22Rv1 (cell line): ENCODE measurements around the gene BRF1.

ENCODE experiments used
- H3K27ac ChIP-seq: fragments of 450-650 bp; 2 replicates; pipeline ENCODE4 v1.5.1; 2017
- ZFX ChIP-seq: fragments of 450-650 bp; IDR thresholded peaks from 2 replicates; pipeline ENCODE4 v1.6.1; 2017; ENCODE audit warnings: antibody characterized with exemption, borderline replicate concordance
- TF ChIP-seq, protein P1 (sequence below): fragments of 450-650 bp; IDR thresholded peaks from 2 replicates; pipeline ENCODE4 v1.5.1; 2017; ENCODE audit warnings: mild to moderate bottlenecking

Gene BRF1

DNA sequence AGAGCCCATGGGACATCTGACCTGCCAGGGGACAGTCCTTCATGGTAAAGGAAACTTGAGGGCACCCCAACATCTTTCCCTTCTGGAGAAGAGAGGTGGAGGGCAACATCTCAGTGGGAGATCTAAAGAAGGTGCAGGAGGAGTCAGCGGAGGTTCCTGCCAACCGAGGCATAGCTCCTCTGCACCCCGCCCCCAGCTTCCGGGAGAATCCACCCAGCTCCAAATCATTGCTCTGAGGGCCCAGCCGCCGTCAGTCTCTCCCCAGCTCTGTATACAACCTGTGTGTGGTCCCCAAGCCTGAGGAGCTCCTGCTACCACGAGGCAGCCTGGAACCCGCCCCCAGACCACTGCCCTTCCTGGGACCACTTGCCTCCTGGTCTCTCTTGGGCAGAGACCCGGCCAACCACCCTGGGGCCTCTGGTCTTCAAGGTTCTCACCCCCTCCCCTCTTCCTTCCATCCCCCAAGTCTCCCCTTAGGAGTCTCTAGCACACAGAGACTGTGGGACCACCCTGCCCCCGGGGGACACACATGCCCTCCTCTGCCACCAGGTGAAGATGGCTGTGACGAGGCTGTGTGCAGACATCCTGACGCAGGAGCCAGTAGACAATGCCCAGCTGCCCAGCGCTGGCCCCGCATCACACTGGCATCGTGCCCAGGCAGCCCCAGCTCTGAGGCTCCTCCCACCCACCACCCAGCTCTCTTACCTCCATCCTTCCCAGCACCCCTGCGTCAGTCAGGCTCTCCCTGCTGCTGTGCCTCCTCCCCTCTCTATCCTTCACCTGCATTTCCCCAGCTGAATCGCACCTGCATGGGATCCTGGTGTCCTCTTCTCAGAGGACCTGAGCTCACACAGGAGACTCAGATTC, 106.7 kb downstream of the BRF1 start:
- TF ChIP-seq ZFX, result no peak
- TF ChIP-seq, protein P1, sequence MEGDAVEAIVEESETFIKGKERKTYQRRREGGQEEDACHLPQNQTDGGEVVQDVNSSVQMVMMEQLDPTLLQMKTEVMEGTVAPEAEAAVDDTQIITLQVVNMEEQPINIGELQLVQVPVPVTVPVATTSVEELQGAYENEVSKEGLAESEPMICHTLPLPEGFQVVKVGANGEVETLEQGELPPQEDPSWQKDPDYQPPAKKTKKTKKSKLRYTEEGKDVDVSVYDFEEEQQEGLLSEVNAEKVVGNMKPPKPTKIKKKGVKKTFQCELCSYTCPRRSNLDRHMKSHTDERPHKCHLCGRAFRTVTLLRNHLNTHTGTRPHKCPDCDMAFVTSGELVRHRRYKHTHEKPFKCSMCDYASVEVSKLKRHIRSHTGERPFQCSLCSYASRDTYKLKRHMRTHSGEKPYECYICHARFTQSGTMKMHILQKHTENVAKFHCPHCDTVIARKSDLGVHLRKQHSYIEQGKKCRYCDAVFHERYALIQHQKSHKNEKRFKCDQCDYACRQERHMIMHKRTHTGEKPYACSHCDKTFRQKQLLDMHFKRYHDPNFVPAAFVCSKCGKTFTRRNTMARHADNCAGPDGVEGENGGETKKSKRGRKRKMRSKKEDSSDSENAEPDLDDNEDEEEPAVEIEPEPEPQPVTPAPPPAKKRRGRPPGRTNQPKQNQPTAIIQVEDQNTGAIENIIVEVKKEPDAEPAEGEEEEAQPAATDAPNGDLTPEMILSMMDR, result no peak
- no peak overlapping the region for H3K27ac ChIP-seq

DNA sequence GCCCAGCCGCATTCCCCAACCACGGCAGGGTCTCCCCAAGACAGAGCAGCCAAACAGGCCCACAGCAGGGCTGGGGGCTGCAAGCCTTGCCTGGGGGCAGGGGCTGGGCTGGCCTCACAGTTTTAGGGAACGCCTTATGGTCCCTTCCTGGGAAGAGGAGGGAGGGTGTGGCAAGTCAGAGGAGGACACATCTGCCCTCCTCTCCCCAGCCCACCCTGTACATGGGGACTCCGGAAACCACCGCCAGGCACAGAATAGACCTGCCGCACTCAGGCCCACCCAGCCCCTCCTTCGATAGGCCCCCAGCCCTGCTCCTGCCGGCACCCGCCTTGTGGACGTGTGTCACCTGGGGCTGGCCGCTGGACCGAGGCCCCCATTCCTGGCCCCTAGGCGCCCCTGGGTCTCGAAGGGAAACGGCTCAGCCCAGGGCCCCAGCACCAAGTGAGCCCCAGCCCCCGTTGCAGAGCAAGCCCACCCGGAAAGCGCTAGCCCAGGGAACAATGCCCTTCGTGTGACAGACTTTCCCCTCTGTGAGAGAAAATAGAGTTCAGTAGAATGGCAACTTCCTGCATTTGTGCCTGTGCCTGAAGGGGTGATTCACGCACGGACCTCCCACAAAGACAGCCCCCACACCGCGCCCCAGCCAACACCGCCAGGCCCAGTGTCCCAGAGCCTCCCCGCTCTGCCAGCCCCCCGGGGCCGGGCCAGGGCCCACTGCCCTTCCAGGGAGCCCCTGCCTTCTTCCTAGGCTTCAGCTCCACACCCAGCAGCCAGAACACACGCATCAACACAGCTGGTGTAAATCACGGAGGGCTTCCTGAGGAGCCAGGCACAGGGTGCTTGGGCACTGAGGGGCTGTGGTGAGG, 107.7 kb downstream of the BRF1 start:
- TF ChIP-seq, protein P1, result no peak
- no peak for TF ChIP-seq ZFX
- no peak overlapping the region for H3K27ac ChIP-seq

DNA sequence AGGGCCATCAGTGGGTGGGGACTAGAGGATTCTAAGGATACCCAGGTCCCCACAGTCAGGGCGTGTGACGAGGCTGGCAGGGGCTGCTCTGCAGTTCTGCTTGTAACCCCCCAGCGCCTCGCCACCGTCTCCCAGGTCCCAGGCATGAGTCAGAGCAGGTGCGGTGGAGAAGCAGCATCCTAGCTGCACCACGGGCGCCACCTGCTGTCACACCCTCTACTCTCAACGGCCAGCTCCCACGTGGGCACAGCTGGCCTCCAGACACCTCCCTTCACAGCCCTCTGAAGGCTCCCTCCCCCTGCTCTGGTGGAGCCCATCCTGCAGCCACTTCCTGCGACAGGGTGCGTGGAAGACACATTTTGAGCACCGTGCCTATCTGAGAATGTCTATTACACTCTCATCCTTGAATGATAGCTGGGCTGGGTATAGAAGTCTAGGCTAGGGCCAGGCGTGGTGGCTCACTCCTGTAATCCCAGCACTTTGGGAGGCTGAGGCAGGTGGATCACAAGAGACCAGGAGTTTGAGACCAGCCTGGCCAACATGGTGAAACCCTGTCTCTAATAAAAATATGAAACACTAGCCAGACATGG, 112.8 kb downstream of the BRF1 start:
- TF ChIP-seq, protein P1, result peak; percentile 22
- TF ChIP-seq ZFX, result no peak
- no peak overlapping the region for H3K27ac ChIP-seq

DNA sequence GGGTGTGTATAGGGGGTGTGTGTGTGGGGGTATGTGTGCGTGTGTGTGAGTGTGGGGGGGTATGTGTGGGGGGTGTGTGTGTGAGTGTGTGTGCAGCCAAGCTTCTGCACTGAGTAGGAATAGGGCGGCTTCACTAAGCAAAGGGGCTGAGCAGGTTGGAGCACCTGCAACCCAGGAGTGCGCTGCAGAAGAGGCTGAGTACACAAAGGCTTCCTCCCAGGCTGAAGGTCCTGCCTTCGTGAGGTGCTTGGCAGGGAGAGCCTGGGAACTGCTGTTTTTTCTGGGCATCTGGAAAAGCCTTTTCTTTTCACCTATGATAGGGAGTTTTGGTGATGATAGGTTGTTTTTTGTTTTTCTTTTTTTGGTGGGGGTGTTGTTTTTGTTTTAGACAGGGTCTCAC, 113.7 kb downstream of the BRF1 start:
- TF ChIP-seq ZFX, result no peak
- TF ChIP-seq, protein P1, result no peak
- no peak overlapping the region for H3K27ac ChIP-seq

DNA sequence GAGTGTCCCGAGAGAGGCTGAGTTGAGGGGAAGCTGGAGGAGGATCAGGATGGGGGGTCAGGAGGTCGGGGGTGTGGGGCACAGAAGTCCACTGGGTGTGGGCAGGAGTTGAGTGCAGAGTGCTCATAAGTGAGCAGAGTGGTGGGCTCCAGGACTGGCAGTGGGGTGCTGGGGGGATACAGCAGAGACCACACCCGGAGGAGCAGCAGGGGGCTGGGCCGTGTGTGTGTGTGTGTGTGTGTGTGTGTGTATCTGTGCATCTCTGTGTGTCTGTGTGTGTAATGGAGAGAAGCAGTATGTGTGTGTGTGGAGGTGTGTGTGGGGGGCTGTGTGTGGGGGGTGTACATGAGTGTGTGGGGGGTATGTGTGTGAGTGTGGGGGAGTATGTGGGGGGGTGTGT, 114.8 kb downstream of the BRF1 start:
- TF ChIP-seq ZFX, result no peak
- TF ChIP-seq, protein P1, result no peak
- no peak overlapping the region for H3K27ac ChIP-seq

DNA sequence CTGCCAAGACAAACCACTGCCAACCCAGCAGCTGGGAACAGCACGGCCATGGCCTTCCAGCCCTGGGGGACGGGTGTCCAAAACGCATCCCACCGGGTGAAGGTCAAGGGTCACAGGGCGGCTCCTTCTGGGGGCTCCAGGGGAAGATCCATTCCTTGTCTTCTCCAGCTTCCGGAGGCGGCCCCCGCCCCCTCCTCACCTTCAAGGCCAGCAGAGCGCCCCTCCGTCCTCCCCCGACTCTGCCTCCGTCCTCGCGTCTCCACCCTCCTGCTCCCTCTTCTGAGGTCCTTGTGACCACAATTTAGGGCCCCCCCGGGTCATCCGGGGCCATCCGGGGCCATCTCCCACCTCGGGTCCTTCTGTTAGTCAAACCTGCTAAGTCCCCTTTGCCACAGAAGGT, 115.8 kb downstream of the BRF1 start:
- H3K27ac ChIP-seq, result no peak overlapping the region
- no peak for TF ChIP-seq ZFX
- TF ChIP-seq, protein P1, result no peak
